Measurements from ENCODE around the gene LRFN2. TPM values are rescaled to one million over a fixed set of nuclear protein-coding genes. Genes with fewer than 3 reads are reported as not detected.

The LRFN2 gene
- total RNA-seq: not detected

DNA sequence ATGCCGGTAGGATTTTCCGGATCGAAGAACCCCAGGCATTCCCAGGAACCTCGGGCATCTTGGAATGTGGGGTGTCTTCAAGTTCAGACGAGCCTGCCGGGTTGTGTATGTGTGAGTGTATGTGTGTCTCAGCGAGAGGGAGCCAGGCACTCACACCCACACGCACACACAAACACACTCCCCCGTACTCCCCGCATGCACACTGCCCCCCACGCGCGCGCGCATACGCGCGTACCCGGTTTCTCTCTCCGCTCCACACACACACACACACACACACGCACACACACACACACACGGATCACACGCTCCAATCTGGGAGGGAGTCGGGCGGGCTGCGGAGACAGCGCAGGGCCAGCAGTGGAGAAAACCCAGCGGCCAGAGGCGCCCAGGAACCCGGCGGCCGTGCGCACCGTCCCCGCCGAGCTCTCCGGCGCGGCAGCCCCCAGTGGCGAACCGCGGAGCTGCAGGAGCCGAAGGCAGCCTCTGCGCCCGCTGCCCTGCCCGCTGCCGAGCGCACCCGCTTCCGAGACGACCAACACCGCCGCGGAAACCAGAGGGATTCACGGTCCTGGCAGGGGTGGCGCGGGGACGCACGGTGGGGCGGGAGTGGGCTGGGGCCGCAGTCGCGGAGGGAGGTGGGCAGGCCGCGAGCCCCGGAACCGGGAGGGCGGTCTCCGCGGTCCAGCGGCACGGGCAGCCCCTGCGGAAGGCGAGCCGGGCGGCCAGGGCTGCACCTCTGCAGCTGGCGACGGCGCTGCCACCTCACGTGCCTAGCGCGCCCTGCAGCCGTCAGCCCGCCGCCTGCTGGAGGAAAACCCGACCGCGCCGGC is at the start of gene LRFN2:
LRFN2 (minus strand) TSS at position 125 of the 830 bp plus-strand sequence.
- TF ChIP-seq, protein P1, sequence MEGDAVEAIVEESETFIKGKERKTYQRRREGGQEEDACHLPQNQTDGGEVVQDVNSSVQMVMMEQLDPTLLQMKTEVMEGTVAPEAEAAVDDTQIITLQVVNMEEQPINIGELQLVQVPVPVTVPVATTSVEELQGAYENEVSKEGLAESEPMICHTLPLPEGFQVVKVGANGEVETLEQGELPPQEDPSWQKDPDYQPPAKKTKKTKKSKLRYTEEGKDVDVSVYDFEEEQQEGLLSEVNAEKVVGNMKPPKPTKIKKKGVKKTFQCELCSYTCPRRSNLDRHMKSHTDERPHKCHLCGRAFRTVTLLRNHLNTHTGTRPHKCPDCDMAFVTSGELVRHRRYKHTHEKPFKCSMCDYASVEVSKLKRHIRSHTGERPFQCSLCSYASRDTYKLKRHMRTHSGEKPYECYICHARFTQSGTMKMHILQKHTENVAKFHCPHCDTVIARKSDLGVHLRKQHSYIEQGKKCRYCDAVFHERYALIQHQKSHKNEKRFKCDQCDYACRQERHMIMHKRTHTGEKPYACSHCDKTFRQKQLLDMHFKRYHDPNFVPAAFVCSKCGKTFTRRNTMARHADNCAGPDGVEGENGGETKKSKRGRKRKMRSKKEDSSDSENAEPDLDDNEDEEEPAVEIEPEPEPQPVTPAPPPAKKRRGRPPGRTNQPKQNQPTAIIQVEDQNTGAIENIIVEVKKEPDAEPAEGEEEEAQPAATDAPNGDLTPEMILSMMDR (IDR thresholded peaks at IDR 0.05): peak; percentile 4 to 44 (median 41)
- TF ChIP-seq POLR2AphosphoS5 (IDR thresholded peaks at IDR 0.05; ENCODE audit: insufficient read depth in 1 of 2, low read depth in 1 of 2): no peak
- no peak within 1 kb of the TSS for H3K27ac ChIP-seq
- no peaks in the 10 kb centered on the region for H3K36me3 ChIP-seq
- no peak for DNase-seq (ENCODE audit: extremely low spot score in 2 of 2)
- no peaks in the 10 kb centered on the region for H3K27me3 ChIP-seq
- H3K9me3 ChIP-seq: no peaks in the 10 kb centered on the region
- intact Hi-C loops (cut with DNase I): no loop called here
- peaks cover 13% of the 10 kb centered on the region for H3K4me1 ChIP-seq
- peak within 1 kb of the TSS; percentile 38 to 60 for H3K4me3 ChIP-seq

DNA sequence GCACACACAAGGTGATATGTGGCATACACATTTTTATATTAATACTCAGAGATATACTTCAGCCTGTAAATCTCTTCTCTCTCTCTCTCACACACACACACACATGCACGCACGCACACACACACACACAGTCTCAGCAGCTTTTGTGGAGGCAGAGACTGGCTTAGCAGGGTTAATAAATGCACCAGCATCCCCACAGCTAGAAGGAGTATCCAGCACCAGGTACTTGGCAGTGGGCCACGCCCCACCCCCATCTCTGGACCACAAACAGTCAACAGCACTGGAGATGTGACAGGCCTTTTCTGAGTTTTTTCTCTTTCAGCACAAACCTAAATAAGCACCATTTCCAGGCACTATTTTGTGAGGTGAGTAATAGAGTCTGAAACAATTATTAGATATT is 47.3 kb upstream of the LRFN2 start:
- Histone ChIP-seq H3K27ac (no peak overlapping the region), H3K27me3 (no peaks in the 10 kb centered on the region), H3K9me3 (no peaks in the 10 kb centered on the region), H3K4me3 (no peak overlapping the region), H3K36me3 (no peaks in the 10 kb centered on the region), H3K4me1 (no peaks in the 10 kb centered on the region)
- intact Hi-C loops (cut with DNase I): no loop called here
- no peak for DNase-seq (ENCODE audit: extremely low spot score in 2 of 2)
- no peak for TF ChIP-seq POLR2AphosphoS5 (IDR thresholded peaks at IDR 0.05; ENCODE audit: insufficient read depth in 1 of 2, low read depth in 1 of 2)
- TF ChIP-seq, protein P1 (IDR thresholded peaks at IDR 0.05): no peak
- TF ChIP-seq POLR2A (IDR thresholded peaks at IDR 0.05): no peak

DNA sequence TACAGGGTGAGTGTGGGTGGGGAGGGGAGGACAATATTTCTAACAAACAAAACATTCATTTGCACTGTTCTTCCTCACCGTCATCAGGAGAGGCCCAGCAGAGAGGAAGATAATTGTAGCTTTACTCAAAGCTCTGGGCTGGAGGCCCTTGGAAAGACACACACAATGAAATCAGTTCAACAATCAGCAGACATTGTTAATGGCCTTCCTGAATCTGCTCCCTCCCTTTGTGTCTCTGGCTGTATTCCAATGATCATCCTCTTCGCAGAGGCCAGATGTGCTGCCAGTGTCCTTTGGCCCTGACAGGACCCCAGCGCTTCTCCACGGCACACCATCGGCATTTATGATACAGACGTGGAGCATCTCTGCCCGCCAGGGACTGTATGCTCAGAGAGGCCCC is 44.6 kb upstream of the LRFN2 start:
- Histone ChIP-seq H3K9me3 (no peaks in the 10 kb centered on the region), H3K27ac (no peak overlapping the region), H3K4me3 (no peak overlapping the region), H3K4me1 (no peaks in the 10 kb centered on the region), H3K36me3 (no peaks in the 10 kb centered on the region), H3K27me3 (no peaks in the 10 kb centered on the region)
- DNase-seq (ENCODE audit: extremely low spot score in 2 of 2): no peak
- no peak for TF ChIP-seq POLR2AphosphoS5 (IDR thresholded peaks at IDR 0.05; ENCODE audit: insufficient read depth in 1 of 2, low read depth in 1 of 2)
- TF ChIP-seq, protein P1 (IDR thresholded peaks at IDR 0.05): no peak
- no peak for TF ChIP-seq POLR2A (IDR thresholded peaks at IDR 0.05)
- intact Hi-C loops (cut with DNase I): no loop called here

DNA sequence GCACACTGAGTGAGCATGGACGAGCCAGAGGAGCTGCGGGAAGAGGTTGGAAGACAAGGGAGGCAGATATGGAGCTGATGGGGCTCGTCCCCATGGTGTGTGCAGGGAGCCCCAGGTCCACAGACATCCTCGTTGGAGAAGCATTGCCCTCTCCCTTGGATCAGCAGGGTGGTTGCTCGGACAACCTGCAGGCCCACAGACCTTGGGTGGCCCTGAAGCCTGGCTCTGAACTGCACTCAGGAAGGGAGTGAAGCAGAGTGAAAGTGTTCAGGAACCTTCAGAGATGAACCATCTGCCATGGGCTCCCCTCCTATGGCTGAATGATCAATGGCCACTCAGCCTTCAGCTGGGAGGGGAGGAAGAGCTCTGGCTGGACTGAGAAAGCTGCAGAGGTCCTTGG is 43.3 kb upstream of the LRFN2 start:
- H3K9me3 ChIP-seq: no peaks in the 10 kb centered on the region
- no peak overlapping the region for H3K27ac ChIP-seq
- no peak for DNase-seq (ENCODE audit: extremely low spot score in 2 of 2)
- intact Hi-C loops (cut with DNase I): no loop called here
- H3K36me3 ChIP-seq: no peaks in the 10 kb centered on the region
- no peak for TF ChIP-seq POLR2AphosphoS5 (IDR thresholded peaks at IDR 0.05; ENCODE audit: insufficient read depth in 1 of 2, low read depth in 1 of 2)
- no peak for TF ChIP-seq POLR2A (IDR thresholded peaks at IDR 0.05)
- TF ChIP-seq, protein P1 (IDR thresholded peaks at IDR 0.05): no peak
- H3K27me3 ChIP-seq: no peaks in the 10 kb centered on the region
- no peaks in the 10 kb centered on the region for H3K4me1 ChIP-seq
- no peak overlapping the region for H3K4me3 ChIP-seq

DNA sequence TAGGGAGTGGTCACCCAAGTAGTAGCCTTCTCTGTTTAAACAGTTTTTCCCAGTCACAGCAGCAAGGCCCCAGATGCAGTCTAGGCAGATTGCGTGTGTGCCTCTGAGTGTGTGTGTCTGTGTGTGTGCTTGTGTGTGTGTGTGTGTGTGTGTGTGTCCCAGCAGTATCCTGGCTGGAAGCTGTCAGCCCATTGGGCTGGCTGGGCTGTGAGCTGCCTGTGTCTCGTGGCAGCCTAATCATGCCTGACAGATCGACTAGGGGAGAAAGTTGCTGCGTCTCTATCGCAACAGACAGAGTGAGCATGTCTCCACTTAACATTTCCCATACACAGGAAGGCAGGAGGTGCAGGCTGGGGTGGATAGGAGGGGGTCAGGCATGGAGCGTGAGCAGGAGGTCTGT is 42.9 kb upstream of the LRFN2 start:
- DNase-seq (ENCODE audit: extremely low spot score in 2 of 2): no peak

More for the DNA sequence above, 42.9 kb upstream of the LRFN2 start:
- intact Hi-C loops (cut with DNase I): no loop called here
- Histone ChIP-seq H3K27me3 (no peaks in the 10 kb centered on the region), H3K27ac (no peak overlapping the region), H3K36me3 (no peaks in the 10 kb centered on the region), H3K4me1 (no peaks in the 10 kb centered on the region), H3K9me3 (no peaks in the 10 kb centered on the region), H3K4me3 (no peak overlapping the region)
- TF ChIP-seq POLR2AphosphoS5 (IDR thresholded peaks at IDR 0.05; ENCODE audit: insufficient read depth in 1 of 2, low read depth in 1 of 2) (no peak), POLR2A (IDR thresholded peaks at IDR 0.05) (no peak)
- TF ChIP-seq, protein P1 (IDR thresholded peaks at IDR 0.05): no peak
